Measurements from ENCODE around the gene TLK2.

DNA sequence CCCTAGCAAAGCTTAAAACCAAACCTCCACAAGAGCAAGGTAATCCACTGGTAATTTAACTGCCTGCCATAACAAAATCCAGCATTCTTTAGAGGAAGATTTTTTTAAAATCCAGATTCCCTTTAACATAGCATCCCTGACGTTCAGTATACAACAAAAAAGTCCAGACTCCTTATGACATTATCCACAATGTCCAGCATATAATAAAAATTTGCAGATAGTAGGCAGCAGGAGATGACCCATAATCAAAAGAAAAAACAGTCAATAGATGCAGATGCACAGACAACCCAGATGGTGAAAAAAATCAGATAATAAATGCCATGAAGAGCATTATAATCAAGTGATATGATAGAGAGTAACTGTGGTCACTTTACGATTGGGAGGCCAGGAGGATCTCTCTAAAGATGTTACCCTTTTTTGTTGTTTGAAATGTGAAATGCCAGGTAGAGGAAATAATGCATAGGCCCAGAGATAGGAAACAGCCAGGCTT, 182.0 kb downstream of the TLK2 start:
- TF ChIP-seq CTCF (conservative IDR thresholded peaks at IDR 0.05; ENCODE audit: low read depth, low read length) = no peak
- TF ChIP-seq EZH2phosphoT487 (IDR thresholded peaks at IDR 0.05; ENCODE audit: borderline replicate concordance, low read length) = no peak
- TF ChIP-seq EZH2 (IDR thresholded peaks at IDR 0.05; ENCODE audit: low read length, unreplicated experiment) = no peak

Measured in PC-3 (cell line).